GM21528 (cell line): Measurements from ENCODE around the gene BHLHA15.

Source experiments
- ATAC-seq: cut with Tn5 transposase; IDR thresholded peaks from one replicate; pipeline ENCODE4 v1.9.1; 2021; ENCODE audit warnings: mild to moderate bottlenecking, moderate library complexity; ENCODE audit not compliant: unreplicated experiment, low FRiP score

BHLHA15 gene

DNA sequence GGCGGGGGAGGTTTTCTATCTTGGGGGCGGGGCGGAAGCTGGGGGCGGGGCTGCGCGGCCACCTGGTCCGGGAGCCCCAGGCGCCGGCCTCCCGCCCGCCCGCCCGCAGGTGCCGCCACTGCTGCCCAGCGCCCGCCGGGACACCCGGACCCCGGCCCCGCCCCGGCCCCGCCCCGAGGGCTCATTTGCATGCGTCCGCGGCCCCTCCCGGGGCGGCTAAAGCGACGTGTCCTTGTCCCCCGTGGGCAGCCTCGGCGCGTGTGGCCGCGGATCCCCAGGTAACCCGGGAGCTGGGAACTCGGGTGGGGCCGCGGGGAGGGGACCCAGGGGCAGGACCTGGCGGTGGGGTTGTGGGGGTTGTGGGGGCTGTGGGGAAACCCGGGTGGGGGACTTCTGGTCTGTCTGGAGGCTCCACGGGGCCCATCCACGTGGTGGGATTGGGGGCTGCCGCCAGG, at the start of gene BHLHA15:
Gene BHLHA15 (plus strand): TSS at position 219 of the 455 bp plus-strand sequence. CDS start 871 bp downstream, outside the sequence.
- no peak for ATAC-seq

DNA sequence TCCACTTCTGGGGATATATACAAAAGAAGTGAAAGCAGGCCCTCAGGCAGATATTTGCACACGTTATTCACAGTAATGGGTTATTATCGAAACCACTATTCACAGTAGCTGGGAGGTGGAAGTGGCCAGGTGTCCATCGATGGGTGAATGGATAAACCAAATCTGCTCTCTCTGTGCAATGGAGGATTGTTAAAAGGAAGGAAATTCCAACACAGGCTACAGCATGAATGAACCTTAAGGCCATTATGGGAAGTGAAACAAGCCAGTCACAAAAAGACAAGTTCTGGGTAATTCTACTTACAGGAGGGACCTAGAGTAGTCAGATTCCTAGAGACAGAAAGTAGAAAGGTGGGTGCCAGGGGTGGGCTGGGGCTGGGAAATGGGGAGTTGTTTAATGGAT, 48.5 kb upstream of the BHLHA15 start:
- no peak for ATAC-seq

DNA sequence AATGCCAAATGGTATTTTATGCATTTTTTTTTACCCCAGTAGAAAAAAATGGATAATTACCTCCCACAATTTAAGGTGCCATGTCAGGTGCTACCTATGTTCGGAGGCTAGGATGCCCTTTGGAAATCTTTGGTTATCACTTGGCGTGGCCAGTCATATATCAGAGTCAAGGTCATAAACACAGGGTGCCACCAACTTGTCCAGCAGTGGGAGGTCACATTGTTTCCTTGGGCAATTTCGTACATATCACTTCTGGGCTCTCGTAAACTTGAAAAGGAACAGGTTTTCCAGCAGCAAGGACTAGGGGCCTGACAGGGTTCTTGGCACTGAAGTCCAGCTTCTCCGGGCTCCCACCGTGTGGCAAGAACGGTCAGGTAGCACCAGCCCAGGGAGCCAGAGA, 48.0 kb upstream of the BHLHA15 start:
- no peak for ATAC-seq

DNA sequence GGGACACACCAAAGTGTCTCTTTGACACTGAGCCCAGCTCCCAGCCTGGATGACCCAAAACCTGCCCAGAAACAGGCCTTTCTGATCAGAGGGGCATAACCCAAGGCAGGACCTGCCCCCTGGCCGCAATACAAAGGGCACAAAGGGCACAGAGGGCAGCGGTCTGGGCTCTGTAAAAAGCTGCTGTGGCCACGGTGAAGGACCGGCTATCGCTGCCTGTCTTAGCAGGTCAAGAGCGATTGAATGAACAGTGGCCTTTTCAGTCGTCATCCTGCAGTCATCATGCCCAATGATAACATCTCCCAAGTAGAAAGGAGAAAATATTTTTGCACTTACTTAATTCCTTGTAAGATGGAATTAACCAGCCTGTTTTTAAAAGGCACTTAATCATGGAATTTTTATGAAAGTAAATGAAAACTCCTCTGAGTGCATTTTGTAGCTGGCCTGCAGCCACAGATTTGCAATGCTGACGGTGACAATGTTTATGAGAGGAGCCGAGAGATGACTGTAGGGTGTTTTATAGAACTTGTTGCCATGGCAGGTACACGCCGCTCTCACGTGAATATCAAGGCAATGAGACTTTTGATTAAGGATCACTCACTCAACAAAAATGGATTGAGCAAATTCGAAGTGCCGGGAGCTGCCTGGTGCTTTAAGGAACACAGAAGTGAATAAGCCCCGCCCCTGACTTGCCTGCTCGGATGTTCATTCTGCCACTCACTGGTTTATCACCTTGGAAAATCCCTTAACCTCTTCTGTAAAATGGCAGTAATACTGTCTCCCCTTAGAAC, 47.3 kb upstream of the BHLHA15 start:
- no peak for ATAC-seq

DNA sequence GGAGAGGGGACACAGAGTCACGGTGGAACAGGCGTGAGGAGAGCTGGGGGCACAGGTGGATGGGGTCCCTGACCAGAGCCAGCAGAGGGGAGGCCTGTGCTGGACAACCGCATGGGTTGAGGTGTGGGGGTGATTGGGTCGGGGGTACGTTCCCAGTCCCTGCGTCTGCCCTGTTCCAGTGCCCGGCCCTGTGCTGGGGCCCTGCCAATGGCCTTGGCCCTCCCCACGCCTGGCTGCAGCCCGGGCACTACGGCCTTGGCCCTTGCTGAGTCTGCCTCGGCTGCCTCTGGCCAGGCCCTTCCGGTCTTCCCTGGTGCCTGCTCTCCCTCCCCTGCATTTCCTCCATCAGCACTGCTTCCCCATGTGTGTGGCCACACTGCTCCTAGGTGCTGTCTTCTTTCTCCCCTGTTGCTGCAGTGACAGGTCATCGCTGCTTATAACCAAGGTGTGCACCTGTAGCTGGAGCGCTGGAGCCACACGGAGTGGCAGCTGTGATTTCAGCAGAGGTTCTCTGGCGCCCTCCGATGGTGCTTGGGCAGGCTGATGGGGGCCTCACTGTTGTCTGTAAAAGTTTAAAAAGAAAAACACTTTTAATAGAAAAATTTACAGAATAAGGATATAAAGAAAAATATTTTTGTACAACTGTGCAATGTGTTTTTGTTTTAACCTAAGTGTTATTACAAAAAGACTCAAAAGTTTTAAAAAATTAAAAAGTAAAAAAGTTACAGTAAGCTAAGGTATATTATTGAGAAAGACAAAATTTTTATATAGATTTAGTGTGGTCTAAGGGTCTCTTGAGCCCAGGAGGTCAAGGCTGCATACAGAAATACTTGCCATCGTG, 45.2 kb upstream of the BHLHA15 start:
- ATAC-seq = no peak

DNA sequence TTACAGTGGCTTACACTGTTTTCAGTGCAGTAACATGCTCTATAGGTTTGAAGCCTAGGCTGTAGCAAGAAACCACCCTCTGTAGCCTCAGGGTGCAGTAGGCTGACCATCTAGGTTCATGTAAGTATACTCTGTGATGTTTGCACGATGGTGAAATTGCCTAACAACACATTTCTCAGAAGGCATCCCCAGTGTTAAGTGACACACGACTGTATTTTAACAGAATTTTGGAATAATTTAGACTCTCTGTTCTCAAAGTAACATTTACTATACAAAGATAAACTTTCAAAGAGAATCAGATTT, 44.6 kb upstream of the BHLHA15 start:
- no peak for ATAC-seq

DNA sequence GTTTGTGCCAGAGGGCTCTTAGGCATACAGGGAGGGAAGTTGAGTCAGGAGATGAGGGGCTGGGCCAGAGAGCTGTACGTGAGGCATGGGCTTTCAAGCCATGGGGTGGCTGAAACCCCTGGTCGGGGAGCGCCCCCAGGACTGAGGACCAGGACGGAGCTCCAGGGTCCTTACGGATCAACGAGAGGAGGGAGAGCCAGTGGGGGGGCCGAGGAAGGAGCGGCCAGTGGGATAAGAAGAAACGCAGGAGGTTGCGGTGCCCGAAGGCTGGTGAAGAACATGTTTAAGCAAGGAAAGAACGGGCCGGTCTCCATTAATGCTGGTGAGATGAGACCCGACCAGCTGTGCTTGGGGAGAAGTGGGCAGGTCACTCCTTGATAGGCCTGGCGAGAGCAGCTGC, 43.6 kb upstream of the BHLHA15 start:
- no peak for ATAC-seq

DNA sequence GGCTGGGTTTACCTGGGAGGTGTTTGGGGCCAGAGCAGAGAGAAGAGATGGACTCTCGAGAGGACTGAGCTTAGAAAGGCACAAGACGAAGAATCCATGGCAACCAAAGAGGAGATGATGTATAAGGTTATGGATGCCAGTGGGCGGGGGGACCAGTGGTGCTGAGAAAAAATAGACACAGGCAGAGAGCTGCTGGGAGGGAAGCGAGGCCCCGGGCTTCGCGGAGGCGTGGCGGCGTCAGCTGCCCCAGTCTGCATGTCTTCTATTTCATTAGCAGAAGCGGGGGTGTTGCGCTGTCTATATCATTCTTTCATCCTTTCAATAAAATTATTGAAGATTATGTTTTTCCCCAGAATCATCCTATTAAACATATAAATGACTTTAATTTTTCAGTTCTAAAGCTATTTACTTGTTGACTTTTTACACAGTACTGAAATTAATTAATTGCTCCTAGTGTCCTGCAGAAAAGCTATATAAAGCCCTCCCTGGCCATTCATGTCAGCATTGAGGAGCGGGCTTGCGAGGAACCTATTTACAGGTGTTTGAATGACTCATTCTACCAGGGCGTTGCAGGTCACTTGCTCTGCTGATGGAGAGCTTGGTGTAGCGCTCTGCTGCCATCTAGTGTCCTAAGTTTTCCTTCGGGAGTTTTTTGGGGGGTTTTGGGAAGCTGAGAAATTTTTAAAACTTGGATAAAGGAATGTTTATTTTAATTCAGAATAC, 42.9 kb upstream of the BHLHA15 start:
- ATAC-seq = no peak

DNA sequence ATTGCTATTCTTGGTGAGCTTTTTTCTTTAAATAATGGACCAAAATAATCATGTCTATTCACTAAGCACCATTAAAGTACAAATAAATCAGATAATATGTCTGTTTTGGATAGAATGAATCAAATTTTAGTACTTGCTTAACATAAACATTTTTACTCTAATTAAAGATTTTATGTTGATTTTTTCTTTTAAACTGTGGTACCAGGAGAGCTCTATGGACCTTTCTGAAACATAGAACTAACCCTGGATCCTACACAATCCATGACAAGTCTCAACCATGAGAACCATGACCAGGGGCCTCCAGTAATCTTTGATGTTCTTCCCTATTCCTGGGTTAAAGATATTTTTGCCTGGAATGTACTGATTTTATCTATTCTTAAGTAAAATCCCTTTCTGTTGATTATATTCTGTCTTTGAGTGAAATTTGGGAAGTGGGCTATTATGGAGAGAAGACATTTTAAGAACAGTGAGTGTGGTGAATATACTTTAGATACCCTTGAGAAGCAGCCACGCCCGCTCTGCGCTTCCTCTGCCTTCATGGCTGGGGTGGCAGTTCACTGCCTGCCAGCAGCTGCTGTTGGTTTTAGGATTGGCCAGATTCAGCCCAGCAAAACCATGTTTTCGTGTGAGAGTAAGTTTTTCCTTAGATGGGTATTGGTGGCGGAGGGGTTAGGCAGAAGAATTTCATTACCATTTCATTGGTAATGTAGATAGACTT, 42.2 kb upstream of the BHLHA15 start:
- ATAC-seq = no peak

DNA sequence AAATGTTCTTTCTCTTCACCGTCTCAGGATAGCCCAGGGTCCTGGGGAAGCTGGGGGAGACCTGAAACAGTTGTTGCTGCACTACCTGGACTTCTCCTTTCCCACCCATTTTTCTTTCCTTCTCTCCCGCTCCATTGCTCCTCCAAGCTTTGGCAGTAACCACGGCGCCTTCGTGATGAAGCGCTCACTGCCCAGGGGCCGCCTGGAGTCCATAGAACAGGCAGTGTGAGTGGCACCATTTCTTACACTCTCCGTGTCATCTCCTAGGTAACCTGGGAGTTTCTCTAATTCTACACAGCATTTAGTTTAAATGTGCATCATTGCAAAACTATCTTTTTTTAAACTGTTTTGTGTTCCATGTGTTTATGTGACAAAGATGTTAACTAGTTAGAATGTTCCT, 40.3 kb upstream of the BHLHA15 start:
- no peak for ATAC-seq

DNA sequence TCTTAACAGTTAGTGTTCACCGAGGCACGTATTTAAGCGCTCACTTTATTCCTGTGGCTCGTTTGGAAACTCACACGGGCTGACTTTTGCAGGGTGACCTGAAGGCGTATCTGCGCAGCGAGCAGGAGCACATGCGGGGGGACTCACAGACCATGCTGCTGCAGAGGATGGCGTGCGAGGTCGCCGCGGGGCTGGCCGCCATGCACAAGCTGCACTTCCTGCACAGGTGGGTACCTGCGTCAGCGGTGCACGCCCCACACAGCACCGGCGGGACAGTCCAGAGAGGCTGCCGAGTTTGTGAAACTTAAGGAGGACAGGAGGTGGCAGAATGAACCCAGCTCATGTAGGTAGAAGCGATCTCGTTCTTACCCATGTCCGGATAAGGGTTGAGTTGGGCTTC, 39.8 kb upstream of the BHLHA15 start:
- no peak for ATAC-seq

DNA sequence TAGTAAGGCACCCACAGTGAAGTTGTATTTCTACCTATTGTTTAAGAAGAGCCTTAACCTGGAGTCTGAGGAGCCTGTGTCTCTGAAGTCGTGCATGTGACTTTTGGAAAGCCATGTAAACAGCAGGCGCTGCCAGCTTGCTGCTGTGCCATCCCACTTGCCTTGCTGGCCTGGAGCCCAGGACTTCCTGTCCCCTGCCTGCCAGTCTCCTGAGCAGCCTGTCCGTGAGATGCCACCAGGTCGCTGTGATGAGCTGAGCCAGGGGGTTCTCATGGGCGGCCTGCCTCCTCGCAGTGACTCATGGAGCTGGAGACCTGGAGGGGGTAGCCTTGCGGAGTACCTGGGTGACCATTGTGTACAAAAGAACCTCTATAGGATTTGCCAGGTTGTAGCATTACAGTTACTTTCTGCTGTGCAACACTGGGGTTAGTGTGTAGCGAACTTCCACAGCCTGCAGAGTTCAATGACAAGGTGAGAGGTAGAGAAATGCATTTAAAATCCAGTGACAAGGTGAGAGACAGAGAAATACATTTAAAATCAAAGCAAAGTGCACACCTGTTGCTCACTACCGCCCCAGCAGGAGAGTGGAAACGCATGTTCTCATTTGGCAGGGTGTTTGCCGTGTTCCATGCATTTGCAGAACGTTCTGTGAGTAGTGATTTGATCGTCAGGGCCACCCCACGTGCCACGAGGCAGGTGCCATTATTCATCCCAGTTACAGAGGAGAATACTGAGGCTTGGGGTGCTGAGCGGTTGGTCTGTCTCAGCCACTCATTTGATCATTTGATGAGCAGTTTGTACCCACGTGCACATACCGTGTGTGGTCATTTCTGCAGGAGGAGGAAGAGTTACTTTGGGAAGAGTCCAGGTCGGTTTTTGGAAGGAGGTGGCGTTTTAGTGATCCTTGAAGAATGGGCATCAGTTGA, 36.6 kb upstream of the BHLHA15 start:
- ATAC-seq = no peak

DNA sequence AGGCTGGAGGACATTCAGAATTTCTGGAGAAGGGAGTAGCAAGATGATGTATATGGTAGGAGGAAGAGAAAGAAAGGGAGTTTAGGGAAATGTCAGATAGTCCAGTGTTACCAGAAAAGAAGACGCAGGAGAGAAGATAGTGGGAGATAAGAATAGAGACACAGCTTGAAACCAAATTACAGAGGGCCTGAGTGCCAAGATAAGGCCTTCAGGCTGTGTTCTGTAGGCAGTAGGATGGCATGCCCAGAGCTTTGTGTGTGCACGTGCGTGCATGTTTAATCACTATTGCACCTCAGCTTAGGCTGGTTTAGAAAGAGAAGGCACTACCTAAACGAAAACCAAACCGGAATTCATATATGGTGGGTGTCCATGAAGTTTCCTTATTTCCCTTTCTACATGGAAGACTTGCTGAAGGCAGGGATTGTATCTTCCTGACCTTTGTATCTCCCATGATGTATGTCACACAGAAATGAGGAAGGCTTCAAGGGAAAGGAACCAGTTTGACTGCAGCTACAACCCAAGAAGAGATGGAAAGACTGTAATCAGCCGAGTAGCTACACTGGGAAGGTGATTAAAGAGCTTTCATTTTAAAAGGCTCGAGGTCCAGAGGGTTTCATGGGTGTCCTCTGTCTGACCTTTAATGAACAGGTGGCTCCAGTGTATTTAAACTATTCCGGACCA, 35.8 kb upstream of the BHLHA15 start:
- ATAC-seq = no peak

DNA sequence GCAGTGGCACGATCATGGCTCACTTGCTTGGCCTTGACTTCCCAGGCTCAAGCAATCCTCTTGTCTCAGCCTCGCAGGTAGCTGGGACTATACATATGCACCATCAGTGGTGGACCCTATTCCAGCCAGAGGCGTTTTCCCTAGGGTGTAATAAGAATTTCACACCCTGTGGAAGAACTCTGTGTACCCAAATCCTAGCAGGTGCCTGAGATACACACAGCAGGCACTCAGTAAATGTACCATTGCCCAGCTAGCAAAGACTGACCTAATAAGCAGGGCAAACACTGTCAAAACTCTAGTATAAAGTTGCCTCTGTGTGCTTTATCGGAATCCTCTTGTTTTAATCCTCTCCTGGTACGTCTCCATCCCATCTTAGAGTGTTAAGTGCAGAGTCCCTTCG, 33.7 kb upstream of the BHLHA15 start:
- no peak for ATAC-seq

DNA sequence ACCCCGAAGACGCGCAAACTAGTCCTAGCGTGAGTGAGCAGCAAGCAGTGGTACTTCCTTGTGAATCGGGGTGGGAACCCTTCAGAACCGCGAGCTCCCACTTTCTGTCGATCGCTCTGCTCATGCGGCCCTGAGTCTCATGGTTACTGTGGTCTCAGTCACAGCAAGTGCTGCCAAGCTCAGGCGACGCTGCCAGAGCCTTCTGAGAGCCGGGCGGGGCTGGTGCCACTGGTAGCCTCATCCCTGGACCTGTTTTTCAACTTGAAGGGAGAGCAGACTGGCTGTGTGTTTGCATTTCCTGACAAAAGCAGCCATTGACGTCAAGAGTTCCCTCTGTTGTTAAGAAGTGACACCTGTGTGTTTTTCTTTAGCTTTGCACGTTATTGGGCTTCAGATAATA, 32.9 kb upstream of the BHLHA15 start:
- no peak for ATAC-seq

DNA sequence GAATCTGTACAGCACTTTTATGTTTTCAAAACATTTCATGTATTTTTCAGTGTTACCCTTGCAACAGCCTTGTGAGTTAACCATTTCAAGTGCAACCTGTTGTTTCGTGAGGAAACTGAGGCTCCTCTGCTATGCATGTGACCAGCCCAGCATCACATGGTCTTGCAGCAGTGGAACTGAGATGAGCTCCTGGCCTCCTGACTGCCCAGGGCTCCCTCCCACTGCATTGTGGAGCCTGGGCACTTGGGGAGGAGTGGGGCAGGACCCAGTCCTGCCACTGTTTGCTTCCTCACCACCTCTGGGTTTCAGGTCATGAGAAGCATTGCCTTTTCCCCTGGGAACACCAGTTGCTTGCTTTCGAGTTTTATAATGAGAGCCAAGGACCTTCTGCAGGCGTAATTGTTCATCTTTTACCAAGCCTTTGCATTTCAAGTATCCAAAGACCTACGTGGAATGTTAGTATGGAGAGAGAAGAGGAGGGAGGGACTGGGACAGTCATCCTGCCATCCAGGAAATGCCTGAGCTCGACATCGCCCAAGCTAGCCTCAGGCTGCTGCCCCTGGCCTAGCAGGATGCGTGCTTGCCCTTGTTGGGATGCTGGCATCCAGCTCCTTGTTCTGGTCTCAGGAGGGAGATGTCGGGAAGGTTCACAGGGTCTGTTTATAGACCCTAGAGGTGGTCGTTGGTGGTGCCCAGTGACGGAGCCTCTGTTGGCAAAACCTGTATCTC, 32.3 kb upstream of the BHLHA15 start:
- no peak for ATAC-seq

DNA sequence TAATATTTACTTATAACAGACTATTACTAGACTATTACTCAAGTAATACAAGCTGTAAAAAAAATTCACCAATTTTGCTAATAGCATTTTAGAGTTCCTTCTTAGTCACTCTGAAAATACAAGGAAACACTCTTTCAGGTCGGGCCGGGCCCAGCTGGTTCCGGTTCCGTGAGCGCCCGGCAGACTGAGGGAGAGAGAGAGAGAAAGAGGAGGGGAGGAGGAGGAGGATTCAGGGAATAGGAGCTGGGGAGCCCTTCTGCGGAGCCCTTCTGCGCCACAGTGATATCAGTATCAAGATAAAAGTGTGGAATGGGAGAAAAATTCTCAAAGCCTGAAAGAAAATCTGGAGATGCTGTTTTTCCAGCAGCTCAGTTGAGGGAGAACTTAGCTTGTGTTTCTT, 30.5 kb upstream of the BHLHA15 start:
- ATAC-seq = no peak

DNA sequence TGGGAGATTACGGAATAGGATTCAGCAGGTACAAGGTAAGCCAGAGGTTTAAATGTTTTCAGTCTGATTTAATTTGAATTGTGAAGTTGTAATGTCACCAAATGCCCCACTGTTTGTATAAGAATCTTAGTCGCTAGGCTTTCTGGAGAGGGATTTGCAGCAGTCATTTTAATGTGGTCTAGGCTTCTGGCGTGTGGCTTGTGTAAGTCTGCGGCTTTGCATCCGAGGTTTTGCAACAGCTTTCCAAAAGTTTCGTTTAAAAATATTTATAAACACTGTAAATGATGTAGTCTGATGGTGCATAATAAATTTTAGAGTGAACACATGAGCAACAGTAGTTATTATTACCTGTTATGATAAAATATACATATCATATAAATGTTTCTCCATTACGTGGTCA, 26.1 kb upstream of the BHLHA15 start:
- ATAC-seq = no peak
